ENCODE data around the gene TRAK2. TPM values are rescaled to one million over a fixed set of nuclear protein-coding genes. Genes with fewer than 3 reads are reported as not detected.

Gene TRAK2
- total RNA-seq, 1 donor from 2014 or later: 26.6 TPM

GRCh38 chr2:201414099-201415023 lies 36.9 kb downstream of the TRAK2 start:
- H3K4me3 ChIP-seq (ENCODE audit: low read depth, low read length): no peak overlapping the region
- no peaks in the 10 kb centered on the region for H3K36me3 ChIP-seq (ENCODE audit: control insufficient read depth, insufficient read depth, low read length)
- H3K27me3 ChIP-seq (ENCODE audit: control insufficient read depth, insufficient read depth, low read length): no peaks in the 10 kb centered on the region
- DNase-seq (ENCODE audit: low read depth): no peak
- no peak for TF ChIP-seq CTCF (IDR thresholded peaks at IDR 0.05; ENCODE audit: insufficient read depth, low read length, poor library complexity, severe bottlenecking)

- no peak overlapping the region for H3K4me3 ChIP-seq (ENCODE audit: low read depth, low read length)
- no peaks in the 10 kb centered on the region for H3K36me3 ChIP-seq (ENCODE audit: control insufficient read depth, insufficient read depth, low read length)
- no peaks in the 10 kb centered on the region for H3K27me3 ChIP-seq (ENCODE audit: control insufficient read depth, insufficient read depth, low read length)
- DNase-seq (ENCODE audit: low read depth): no peak
- no peak for TF ChIP-seq CTCF (IDR thresholded peaks at IDR 0.05; ENCODE audit: insufficient read depth, low read length, poor library complexity, severe bottlenecking)
These were observed 37.7 kb downstream of the TRAK2 start for GRCh38 chr2:201413552-201413951.

- Histone ChIP-seq H3K27me3 (ENCODE audit: control insufficient read depth, insufficient read depth, low read length) (no peaks in the 10 kb centered on the region), H3K4me3 (ENCODE audit: low read depth, low read length) (no peak overlapping the region), H3K36me3 (ENCODE audit: control insufficient read depth, insufficient read depth, low read length) (no peaks in the 10 kb centered on the region)
- TF ChIP-seq CTCF (IDR thresholded peaks at IDR 0.05; ENCODE audit: insufficient read depth, low read length, poor library complexity, severe bottlenecking): no peak
- DNase-seq (ENCODE audit: low read depth): no peak
These were observed 38.1 kb downstream of the TRAK2 start for GRCh38 chr2:201413143-201413542.

- no peaks in the 10 kb centered on the region for H3K27me3 ChIP-seq (ENCODE audit: control insufficient read depth, insufficient read depth, low read length)
- TF ChIP-seq CTCF (IDR thresholded peaks at IDR 0.05; ENCODE audit: insufficient read depth, low read length, poor library complexity, severe bottlenecking): no peak
- DNase-seq (ENCODE audit: low read depth): no peak
These were observed 39.8 kb downstream of the TRAK2 start for GRCh38 chr2:201411421-201411820.

GRCh38 chr2:201408931-201409330 lies 42.3 kb downstream of the TRAK2 start:
- DNase-seq (ENCODE audit: low read depth): no peak
- H3K4me3 ChIP-seq (ENCODE audit: low read depth, low read length): no peak overlapping the region
- H3K36me3 ChIP-seq (ENCODE audit: control insufficient read depth, insufficient read depth, low read length): no peaks in the 10 kb centered on the region
- H3K27me3 ChIP-seq (ENCODE audit: control insufficient read depth, insufficient read depth, low read length): no peaks in the 10 kb centered on the region
- no peak for TF ChIP-seq CTCF (IDR thresholded peaks at IDR 0.05; ENCODE audit: insufficient read depth, low read length, poor library complexity, severe bottlenecking)

More at GRCh38 chr2:201411421-201411820, 39.8 kb downstream of the TRAK2 start:
- Histone ChIP-seq H3K36me3 (ENCODE audit: control insufficient read depth, insufficient read depth, low read length) (no peaks in the 10 kb centered on the region), H3K4me3 (ENCODE audit: low read depth, low read length) (no peak overlapping the region)

Data from kidney epithelial cell (primary cell).